MV-4-11 (cell line): Measurements from ENCODE around the gene BCL7A.
"Not testable (repeated sequence)": the region's sequence is repeated elsewhere in the genome, so short reads cannot be mapped to it uniquely, and the experiment has no call there.

ENCODE experiments used
- DNase-seq: peaks from one replicate; lab custom pipeline; 2025; lab: John Stamatoyannopoulos, UW

Gene BCL7A

DNA sequence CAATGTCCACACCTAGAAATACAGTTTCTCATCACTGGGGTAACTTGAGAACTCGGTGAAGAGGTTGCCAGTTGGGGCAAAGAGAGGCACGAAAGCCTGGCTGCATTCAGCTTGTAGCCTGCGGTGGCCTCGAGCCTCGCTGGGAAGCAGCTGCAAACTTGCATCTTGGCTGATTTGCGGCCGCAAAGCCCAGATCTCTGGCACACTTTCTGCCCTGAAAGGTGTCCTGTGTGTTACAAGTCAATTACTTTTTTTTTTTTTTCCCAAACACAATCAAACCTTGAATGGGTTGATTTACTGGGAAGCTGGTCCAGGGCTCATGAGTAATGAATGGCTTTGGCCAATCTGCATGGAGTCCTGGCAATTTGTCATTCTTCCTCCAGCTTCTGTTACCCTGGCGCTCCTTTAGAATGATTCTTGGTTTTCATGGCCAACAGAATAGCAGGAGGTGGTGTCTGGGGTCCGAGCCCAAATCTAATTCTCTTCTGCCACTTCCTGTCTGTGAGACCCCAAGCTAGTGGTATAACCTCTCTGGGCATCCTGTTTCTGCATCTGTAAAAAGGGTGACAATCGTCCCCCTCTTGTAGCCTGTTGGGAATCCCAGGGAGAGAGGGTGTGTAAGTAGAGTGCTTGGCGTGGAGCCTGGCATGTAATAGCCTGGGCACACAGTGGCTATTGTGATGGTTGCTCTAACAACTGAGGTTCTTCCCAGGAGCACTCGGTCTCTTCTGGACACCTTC is 6.7 kb downstream of the BCL7A start:
- DNase-seq: no peak

DNA sequence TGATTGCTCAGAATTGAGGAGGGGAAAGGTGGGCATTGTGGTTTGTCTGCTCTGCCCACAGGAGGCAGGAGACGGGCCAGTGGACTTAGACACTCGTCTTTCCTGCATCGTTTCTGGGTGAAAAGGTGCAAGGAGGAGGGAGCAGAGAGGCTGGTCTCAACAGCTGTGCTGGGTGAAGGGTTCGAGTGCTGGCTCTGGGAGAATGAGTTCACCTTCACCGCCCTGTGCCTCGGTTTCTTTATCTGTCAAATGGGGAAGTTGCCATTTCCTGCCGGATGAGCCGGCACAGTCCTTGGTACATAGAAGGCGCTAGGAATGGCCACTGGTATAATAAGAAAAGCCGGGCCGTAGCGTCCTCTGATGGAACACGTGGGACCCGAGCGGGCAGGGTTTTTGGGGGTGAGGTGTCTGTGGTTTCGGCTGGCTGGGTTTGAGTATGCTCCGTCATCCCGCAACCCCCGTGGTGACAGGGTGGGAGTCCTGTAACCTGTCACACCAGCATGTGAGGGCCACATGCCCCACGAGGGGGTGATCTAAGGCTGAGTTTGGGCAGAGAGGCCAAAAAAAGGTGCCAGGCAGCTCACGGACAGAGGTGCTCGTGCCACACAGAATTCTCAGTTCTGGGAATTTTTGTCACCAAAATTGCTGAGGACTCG is 7.3 kb downstream of the BCL7A start:
- DNase-seq: no peak

DNA sequence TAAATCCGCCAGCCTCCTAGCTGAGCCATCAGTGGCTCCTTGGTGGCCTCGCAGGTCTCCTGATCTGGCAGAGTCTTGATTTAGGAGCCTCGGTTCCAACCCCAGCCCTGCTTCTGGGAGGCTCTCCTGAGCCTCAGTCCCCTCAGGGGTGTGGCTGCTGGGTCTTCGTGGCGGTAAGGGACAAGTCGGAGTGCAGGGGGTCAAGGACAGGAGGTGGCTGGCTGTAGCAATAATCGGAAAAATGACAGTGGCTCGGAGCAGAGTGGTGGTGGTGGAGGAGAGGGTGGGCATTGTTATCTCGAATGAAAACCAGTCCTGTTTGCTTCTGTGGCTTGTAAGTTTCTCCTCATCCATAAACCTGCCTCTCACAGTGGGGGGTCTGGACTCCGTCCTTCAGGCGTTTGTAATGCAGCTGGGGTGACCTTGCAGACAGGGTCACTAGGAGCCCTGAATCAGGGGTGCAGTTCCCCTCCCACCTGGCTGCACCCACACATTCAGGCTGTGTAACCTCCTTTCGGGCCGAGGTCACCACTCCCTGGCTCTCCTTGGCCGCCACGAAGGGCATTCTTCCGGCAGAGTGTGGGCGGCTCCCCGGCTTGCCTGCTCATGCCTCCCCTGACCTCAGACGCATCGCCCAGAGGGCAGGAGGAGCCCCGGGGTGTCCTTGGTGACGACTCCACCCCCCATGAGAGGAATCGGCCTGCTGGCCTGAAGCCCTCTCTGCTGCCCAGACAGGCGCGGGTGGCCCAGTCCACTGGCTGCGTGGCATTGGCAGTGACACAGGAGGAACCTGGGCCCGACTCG is 8.1 kb downstream of the BCL7A start:
- no peak for DNase-seq

DNA sequence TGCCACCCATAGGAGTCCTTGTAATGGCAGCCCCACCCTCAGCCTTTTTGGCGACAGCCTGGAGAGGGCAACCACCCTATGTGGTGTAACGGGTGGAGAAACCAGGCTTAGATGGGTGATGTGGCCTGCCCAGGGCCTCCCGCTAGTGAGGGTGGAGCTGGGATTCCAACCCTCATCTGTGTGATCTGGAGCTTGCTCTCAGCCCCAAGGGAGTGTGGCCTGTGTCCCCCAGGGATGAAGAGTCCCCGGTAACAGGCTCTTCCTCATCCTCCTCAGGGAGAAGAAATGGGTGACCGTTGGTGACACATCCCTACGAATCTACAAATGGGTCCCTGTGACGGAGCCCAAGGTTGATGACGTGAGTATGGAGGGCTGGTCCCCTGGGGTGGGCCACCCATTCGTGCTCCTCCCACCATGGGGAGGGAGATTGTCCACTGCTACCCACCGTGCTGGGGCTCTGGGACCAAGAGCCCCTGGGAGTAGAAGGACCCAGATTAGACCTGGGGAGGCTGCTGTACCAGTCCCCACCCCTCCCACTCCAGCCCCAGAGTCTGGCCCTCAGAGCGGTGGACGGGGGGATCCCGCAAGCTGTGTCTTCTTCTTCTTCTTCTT is 8.8 kb downstream of the BCL7A start:
- peak; percentile 23 for DNase-seq

DNA sequence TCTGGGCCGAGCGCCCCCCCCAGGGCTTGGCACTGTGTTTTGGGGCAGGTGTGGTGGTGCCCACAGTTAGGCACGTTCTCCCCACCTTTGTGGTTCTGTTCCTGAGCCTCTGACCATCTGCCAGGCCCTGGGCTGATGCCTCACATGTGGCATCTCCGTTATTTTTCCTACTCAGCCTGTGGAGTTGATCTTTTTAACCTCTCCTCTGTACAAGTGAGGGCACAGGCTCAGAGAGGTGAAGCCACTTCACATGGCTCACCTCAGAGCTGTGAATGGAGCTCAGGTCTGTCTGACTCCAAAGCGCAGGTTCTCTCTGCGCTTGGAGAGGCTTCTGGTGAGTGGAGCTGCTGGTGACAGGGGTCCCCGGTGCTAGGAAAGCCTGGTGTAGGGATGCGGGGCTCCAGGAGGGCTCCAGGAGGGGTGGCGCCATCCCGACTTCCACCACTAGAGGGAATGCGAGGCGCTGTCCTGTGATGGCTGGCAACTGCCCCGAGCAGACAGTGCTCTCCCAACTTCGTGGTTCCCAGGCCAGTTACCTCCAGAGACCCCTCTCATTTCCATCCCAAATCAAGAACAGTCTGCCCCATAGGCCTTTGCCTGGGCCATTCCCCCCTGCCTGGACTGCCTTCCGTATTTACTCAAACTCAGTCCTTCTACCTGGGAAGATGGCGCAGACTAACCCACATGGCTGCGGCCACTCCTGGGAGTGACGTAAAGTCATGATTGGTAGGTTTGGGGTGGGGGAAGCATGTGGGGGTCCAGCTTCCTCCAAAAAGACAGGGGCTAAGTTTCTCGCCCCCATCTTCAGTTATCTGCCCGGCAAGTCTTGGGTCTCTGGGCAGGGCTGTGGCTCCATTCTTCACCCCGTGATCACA is 9.9 kb downstream of the BCL7A start:
- DNase-seq: no peak

DNA sequence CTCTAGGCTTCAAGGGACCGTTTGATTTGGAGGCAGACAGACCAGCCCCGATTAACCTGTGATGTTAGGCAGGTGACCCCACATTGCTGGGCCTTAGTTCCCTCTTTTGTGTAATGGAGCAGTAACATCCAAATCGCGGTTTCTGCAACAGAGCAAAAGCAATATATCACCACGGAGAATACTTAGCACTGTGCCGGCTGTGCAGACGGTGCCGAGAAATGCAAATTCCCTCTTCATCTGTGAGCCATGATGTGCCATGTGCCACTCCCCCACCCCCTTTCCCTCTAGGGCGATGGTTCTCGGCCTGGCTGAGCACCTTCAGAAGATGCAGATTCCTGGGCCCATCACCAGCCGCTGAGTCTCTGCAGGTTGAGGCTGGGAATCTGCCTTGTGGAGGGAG is 10.9 kb downstream of the BCL7A start:
- no peak for DNase-seq

DNA sequence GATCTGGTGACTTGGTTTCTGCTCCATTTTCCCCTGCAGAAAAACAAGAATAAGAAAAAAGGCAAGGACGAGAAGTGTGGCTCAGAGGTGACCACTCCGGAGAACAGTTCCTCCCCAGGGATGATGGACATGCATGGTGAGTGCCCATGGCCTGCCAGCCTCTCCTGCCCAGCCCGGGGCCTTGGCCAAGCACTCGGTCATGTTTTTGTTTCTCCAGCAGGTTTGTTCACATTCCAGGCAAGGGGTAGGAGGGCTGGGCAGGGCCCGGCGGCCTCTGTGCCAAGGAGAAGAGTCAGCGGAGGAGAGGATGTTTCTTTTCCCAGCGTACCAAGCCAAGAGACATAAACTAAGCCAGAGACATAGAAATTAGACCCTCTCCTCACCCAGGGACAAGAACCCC is 13.6 kb downstream of the BCL7A start:
- no peak for DNase-seq

DNA sequence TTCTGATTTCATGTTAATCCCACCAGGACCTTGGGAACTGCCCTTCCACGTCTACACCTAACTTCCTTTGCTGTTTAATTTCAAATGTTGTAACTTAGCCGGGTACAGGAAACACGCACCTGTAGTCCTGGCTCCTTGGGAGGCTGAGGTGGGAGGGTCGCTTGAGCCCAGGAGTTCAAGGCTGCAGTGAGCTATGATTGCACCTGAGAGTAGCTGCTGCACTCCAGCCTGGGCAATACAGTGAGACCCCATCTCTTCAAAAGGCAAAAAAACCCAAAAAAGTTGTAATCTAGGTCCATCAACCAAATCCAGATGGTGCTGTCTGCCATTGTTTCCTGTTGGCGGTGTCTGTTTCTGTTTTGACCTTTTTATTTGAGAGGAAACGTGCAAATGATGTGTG is 14.5 kb downstream of the BCL7A start:
- DNase-seq: no peak

DNA sequence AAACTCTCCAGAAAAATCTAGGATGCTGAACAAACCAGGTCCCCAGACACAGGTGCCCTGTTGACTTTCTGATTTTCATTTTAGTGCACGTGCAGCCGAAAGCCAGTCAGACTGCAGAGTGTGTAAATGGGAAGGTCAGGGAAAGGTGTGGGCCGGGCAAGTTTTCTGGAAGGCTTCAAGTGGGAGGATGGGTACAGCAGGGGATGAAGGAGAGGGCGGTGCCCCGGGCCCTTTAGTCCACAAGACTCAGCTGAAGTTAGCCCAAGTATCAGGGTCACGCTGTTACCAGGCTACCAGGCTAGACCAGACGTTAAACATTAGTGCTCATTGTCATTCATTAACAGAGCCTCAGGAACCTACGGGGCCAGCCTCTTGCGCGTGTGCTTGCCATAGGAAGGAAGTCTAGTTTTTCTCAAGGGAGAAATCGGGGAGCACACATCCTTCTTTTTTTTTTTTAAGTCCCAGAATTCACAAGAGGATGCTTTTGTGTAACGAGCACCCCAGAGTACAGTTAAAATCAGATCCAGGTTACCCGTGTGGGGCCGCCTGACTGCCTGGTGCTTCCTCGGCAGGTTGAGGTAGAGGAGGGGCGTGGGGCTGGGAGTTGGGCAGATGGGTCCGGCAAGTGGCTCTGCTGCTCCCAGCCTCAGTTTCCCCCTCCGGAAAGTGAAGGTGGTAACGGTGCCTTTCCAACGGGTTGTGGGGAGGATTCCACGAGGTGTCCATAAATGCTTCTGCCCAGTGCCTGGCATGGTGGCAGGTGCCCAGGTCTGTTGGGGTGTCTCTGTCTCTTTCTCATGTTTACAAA is 19.1 kb downstream of the BCL7A start:
- no peak for DNase-seq

DNA sequence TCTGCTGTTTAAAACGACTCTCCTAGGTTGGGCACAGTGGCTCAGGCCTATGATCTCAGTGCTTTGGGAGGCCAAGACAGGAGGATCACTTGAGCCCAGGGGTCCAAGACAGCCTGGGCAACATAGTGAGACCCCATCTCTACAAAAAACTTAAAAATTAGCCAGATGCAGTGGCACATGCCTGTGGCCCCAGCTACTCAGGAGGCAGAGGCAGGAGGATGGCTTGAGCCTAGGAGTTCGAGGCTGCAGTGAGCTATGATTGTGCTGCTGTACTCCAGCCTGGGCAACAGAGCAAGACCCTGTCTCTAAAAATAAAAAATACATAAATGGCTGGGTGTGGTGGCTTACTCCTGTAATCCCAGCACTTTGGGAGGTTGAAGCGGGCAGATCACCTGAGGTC is 19.8 kb downstream of the BCL7A start:
- not testable (repeated sequence) for DNase-seq

DNA sequence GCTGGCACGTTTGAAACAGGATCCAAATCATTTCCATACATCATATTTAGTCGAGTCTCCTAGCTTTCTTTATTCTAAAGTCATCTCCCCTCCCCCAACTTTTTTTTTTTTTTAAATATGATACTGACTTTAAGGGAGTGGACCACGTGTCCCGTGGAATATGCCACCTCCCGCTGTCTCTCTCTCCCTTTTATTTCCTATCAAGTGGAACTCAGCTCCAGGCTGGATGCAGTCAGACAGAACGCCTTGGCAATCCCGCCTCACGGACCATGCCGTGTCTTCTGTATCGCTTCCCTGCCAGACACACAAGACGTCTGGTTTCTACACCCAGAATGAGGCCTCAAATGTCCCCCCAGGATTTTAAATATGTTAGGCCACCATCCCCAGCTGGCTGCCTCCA is 21.2 kb downstream of the BCL7A start:
- DNase-seq: no peak

DNA sequence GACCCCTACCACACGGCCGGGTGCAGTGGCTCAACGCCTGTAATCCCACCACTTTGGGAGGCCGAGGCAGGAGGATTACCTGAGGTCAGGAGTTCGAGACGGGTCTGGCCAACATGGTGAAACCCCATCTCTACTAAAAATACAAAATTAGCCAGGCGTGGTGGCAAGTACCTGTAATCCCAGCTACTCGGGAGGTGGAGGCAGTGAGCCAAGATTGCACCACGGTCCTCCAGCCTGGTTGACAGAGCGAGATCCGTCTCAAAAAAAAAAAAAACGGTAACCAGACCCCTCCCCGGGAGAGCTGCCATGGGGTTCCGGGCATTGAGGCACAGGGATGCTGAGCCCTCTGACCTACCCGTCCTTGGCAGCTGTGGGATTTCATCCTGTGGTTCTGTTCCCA is 21.8 kb downstream of the BCL7A start:
- DNase-seq: no peak

DNA sequence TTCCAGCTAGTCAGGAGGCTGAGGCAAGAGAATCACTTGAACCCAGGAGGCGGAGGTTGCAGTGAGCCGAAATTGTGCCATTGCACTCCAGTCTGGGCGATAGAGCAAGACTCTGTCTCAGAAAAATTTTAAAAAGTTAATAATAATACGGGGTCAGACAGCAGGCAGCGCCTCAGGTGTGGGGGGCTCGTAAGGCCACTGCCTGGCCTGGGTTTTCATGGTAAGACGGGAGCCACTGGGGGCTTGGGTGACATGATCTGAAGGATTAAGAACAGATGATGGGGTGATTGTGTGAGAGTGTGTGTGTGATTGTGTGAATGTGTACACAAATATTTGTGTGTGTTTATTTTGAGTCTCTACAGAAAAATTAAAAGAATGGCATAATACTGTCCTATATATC is 23.6 kb downstream of the BCL7A start:
- no peak for DNase-seq

DNA sequence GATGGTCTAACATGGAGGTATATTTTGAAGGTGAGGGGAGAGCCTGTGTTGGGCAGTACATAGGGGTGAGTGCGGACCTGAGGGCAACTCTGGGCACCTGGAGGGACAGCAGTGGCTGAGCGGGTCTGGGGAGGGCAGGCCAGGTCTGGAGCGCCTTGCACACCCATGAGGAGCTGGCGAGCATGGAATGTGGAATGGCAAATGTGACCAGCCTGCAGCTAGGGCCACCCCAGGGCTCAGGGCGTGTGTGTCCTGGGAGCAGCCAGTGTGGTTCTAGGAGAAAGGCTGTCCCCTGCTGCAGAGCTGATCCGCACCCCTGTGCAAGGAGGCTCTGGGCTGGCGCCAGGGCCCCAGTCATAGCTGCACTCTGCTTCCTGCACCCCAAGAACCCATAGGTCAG is 24.5 kb downstream of the BCL7A start:
- DNase-seq: no peak

DNA sequence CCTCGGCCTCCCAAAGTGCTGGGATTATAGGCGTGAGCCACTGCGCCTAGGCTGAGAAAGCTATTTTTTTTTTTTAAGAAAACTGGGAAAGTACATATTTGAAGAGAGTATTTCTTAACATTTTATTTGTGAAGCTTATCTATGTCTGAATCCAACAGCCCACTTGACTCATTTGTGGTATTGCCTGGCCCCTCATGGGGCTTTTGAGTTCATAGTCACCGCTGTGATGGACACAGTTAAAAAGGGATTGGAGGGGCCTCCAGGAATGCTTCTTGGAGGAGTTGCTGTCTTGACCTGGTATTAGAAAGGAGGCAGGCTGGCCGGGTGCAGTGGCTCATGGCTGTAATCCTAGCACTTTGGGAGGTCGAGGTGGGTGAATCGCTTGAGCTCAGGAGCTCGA is 26.5 kb downstream of the BCL7A start:
- DNase-seq: no peak

DNA sequence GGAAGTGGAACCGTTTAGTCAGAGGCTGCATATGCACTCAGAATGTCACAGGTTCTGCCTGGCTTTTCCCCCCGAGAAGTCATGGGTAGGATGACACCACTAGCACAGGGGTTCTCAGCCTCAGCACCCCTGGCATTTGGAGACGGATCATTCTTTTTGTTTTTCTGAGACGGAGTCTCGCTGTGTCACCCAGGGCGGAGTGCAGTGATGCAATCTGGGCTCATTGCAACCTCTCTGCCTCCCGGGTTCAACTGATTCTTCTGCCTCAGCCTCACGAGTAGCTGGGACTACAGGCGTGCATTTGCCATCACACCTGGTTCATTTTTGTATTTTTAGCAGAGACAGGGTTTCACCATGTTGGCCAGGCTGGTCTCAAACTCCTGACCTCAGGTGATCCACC is 28.1 kb downstream of the BCL7A start:
- DNase-seq: no peak

DNA sequence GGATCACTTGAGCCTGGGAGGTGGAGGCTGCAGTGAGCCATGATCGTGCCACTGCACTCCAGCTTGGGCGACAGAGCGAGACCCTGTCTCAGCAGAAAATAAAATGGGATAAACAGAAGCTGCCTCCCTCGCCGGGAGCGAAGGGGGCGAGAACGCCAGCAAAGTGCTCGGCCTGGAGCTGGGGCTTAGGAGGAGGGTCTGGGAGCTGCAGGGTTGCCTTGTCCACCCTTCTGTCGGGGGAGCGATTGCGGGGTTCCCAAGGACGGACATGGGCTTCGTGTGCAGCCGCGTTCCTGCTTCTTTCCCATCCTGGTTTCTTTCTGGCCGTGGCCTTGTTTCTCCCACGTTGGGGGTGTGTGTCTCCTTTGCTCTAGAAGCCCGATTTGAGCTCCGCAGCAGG is 29.0 kb downstream of the BCL7A start:
- no peak for DNase-seq

DNA sequence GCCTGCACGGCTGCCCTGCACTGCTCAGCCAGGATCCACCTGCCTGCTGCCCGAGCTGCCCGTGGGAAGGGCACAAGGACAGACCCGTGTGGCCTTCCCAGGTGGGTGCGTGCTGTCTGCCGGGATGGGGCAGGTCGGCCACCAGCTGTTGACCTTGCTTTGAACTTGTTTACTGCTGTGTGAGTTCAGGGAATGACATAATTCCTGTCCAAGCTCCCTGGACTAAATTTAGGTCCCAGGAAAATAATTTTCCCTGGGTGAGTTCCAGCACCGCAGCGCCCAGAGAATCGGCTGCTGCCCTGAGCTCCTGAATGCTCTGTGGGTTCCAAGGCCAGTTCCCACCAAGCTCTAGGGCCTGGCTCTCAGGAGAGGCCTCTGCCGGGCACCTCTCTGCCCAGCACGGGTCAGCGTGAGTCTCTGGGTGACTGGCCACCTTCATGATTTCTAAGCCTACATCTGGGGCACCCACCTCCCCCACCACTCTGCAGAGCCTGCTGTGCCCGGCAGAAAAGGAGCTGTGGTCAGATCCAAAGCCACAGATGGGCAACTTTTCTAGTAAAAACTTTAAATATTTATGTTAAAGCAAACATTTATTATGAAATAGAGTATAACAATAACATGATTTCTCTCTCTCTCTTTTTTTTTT is 29.7 kb downstream of the BCL7A start:
- no peak for DNase-seq

DNA sequence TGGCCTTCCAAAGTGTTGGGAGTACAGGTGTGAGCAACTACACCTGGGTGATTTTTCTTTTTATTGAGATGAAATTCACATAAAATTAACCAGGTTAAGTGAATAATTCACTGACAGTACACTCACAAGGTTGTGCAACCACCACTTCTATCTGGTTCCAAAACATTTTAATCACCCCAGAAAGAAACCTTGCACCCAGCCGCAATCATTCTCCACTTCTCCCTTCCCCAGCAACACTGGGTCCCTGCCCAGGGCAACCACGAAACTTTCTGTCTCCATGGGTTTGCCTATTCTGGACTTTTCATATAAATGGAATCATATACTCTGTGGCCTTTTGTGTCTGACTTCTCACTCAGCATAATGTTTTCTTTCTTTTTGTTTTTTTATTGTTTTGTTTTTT is 30.6 kb downstream of the BCL7A start:
- DNase-seq: peak; percentile 41

DNA sequence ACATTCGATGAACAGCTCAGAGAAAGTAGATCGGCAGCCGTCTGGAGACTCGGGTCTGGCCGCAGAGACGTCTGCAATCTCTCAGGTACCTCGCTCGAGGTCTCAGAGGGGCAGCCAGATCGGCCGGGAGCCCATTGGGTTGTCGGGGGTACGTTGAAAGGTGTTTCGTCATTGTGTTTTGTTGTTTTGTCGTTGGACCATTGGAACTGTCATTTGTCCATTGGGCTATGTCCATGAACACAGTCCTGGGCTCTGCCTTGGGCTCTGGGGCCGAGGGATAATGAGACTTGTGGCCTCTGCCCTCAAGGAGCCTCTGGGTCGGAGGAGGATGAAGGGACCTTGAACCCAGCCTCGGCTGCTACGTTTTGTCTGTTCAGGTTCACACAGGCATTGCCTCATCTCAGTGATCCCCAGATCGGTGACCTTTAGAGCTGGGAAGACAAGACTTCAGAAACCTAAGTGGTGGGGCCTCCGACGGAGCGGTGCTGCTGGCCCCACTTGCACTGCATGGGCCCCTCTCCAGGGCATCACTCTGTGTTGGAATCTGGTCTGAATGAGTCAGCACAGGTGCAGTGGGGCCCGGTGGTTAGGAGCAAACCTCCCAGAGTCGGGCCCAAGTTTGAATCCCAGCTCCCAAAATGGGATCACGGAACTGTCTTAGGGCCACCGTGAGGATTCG is 33.3 kb downstream of the BCL7A start:
- DNase-seq: no peak
